Hematopoietic multipotent progenitor cell treated with erythropoietin and hydrocortisone succinate and interleukin-3 and kit ligand, for 6 days (in vitro differentiated cells): ENCODE measurements around the gene POLDIP2.

Source experiments
- DNase-seq: peaks from one replicate; pipeline ENCODE4 v3.0.0-alpha.2; 2015

The POLDIP2 gene

GRCh38 chr17:28334666-28335200 lies 22.6 kb downstream of the POLDIP2 start:
- DNase-seq = no peak

GRCh38 chr17:28334171-28334570 lies 23.2 kb downstream of the POLDIP2 start:
- no peak for DNase-seq

- DNase-seq = no peak
Observed at GRCh38 chr17:28333083-28333746, 24.1 kb downstream of the POLDIP2 start.

- no peak for DNase-seq
Observed at GRCh38 chr17:28331891-28332420, 25.4 kb downstream of the POLDIP2 start.

- no peak for DNase-seq
Observed at GRCh38 chr17:28330671-28331070, 26.7 kb downstream of the POLDIP2 start.

GRCh38 chr17:28328325-28328724 lies 29.0 kb downstream of the POLDIP2 start:
- DNase-seq = no peak

- no peak for DNase-seq
Observed at GRCh38 chr17:28327709-28328108, 29.6 kb downstream of the POLDIP2 start.

GRCh38 chr17:28327031-28327607 lies 30.2 kb downstream of the POLDIP2 start:
- no peak for DNase-seq

GRCh38 chr17:28326114-28326513 lies 31.2 kb downstream of the POLDIP2 start:
- no peak for DNase-seq

GRCh38 chr17:28325211-28325610 lies 32.1 kb downstream of the POLDIP2 start:
- no peak for DNase-seq

GRCh38 chr17:28324781-28325180 lies 32.5 kb downstream of the POLDIP2 start:
- no peak for DNase-seq

- DNase-seq = no peak
Observed at GRCh38 chr17:28324267-28324745, 33.0 kb downstream of the POLDIP2 start.

- DNase-seq = no peak
Observed at GRCh38 chr17:28320215-28321061, 36.9 kb downstream of the POLDIP2 start.

GRCh38 chr17:28319598-28319935 lies 37.8 kb downstream of the POLDIP2 start:
- no peak for DNase-seq

- DNase-seq = peak; percentile 99
Observed at GRCh38 chr17:28318759-28319597, 38.3 kb downstream of the POLDIP2 start, which contains the start of gene TMEM97. TMEM97 (plus strand) TSS chr17:28319200; CDS start chr17:28319240, 40 bp downstream.

GRCh38 chr17:28317966-28318758 lies 39.2 kb downstream of the POLDIP2 start:
- peak; percentile 54 for DNase-seq

GRCh38 chr17:28317099-28317965 lies 40.0 kb downstream of the POLDIP2 start:
- DNase-seq = no peak

GRCh38 chr17:28315846-28316705 lies 41.3 kb downstream of the POLDIP2 start:
- DNase-seq = no peak

GRCh38 chr17:28313841-28314240 lies 43.5 kb downstream of the POLDIP2 start:
- DNase-seq = no peak
